Activated T-cell treated with anti-CD3 and anti-CD28 coated beads, Interleukin-2, amount 50 U/mL, for 72 hours (primary cell): Measurements from ENCODE around the gene MBP. TPM values are rescaled to one million over a fixed set of nuclear protein-coding genes. Genes with fewer than 3 reads are reported as not detected.

ENCODE experiments used
- ATAC-seq, 2 donors: fragments of 150-1000 bp; cut with Tn5 transposase; replicated peaks in 1 of 2; 2 replicates each; pipeline ENCODE4 v1.10.0; 2021; ENCODE audit warnings: moderate library complexity in 2 of 2, mild to moderate bottlenecking in 1 of 2
- DNase-seq, 2 donors: peaks; one replicate each; pipeline ENCODE4 v3.0.0; 2021 to 2022; ENCODE audit warnings: mixed read lengths in 1 of 2
- H3K27ac Mint-ChIP-seq: one replicate; pipeline ENCODE4 v1.8.0; 2022; ENCODE audit warnings: mild to moderate bottlenecking, moderate library complexity, mixed read lengths
- H3K27me3 Mint-ChIP-seq: one replicate; pipeline ENCODE4 v1.8.0; 2022; ENCODE audit warnings: low read depth, mixed read lengths
- H3K36me3 Mint-ChIP-seq, 2 donors: one replicate each; pipeline ENCODE4 v1.8.0; 2022; ENCODE audit warnings: mixed read lengths in 2 of 2, mild to moderate bottlenecking in 1 of 2; ENCODE audit not compliant: insufficient read depth in 2 of 2
- H3K4me1 Mint-ChIP-seq: one replicate; pipeline ENCODE4 v1.8.0; 2022; ENCODE audit warnings: low read depth, mixed read lengths
- H3K4me3 Mint-ChIP-seq, 2 donors: one replicate each; pipeline ENCODE4 v1.8.0; 2022; ENCODE audit warnings: mild to moderate bottlenecking in 2 of 2, mixed read lengths in 2 of 2, moderate library complexity in 2 of 2
- H3K9me3 Mint-ChIP-seq, 2 donors: one replicate each; pipeline ENCODE4 v1.8.0; 2022; ENCODE audit warnings: mixed read lengths in 2 of 2
- total RNA-seq, 2 donors: library from RNA; stranded (reverse); gene quantifications; one replicate each; pipeline ENCODE4 v1.2.3, GENCODE V29; 2022

Gene MBP
- total RNA-seq, 2 donors from 2014 or later = 101 to 107 TPM

DNA sequence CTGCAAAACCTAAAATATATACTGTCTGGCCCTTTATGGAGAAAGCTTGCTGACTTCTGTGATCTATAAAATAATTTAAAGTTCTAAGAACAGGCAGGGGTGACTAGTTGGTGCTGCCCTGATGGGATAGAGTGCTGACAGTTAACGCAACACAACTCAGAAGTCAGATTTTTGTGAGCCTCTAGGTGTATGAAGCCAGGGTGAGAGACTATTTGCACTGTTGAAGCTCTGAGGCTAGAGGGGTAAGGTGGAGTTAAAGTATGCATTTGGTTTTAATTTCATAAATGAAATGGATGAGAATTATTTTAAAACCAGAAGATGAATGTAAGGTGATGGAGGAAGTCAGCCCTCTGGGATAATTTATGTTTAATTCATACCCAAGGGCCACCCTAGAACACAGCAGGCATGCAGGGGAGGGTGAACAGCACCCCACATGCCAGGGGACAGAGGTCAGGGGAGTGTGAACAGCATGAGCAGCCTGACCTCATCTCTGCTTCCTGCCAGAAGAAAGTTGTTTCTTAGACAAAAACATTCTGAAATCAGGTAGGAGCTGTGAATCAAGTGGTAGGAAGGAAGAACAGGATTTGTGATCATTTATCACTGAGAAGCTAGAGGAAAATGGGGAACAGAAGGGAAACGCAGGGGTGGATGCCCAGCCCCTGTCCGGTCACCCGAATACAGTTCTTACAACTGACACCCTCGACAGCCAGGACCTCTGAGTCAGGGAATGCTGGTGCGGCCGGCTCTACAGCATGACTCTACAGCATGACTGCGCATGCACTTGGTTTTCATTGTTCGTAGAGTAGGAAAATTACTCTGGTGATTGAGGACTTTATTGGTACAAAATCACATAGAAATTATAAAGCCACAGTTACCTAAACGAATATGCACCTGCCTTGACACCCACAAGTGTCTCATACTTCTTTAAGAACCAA lies 93.1 kb downstream of the MBP start:
- peak overlapping the region; percentile 87 for H3K27ac Mint-ChIP-seq
- H3K4me1 Mint-ChIP-seq = peaks cover 26% of the 10 kb centered on the region
- ATAC-seq = peak in 1 of 2 donors; percentile 32
- no peaks in the 10 kb centered on the region for H3K9me3 Mint-ChIP-seq
- DNase-seq = no peak
- H3K4me3 Mint-ChIP-seq = peak overlapping the region in 1 of 2 donors; percentile 24
- H3K27me3 Mint-ChIP-seq = no peaks in the 10 kb centered on the region
- H3K36me3 Mint-ChIP-seq = peaks cover 7 to 11% of the 10 kb centered on the region in 2 donors

DNA sequence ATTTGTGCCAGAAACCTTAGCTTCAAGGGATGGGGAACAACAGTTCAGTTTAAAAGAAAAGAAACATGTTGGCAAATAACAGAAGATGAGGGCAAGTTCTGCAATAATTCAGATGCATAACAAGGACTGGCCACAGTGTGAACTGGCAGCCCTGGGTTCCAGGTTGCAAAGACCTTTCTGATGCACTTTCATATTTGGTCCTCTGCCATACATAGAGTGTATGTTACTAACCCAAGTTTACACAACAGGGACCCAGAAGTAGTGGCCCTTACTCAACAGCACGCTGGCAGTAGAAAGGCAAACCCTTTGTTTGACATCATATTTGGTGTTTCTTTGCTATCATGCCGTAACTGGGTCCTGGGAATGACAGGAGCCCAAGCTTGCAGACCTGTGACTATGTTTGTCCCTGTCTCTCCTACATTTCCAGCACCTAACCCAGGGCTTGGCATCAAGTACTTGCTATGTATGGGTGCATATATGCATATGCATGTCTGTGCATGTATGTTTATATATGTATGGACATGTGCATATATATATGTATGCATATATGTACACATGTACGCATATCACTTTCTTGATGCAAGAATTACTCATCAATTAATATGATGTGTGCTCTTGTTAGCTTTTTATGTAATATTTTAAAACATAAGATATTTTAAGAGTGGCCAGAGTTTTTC lies 94.3 kb downstream of the MBP start:
- Mint-ChIP-seq H3K4me1 (peaks cover 18% of the 10 kb centered on the region), H3K4me3 (no peak overlapping the region), H3K27me3 (no peaks in the 10 kb centered on the region), H3K9me3 (no peaks in the 10 kb centered on the region), H3K27ac (no peak overlapping the region), H3K36me3 (peaks cover 6 to 12% of the 10 kb centered on the region in 2 donors)
- no peak for ATAC-seq
- no peak for DNase-seq

DNA sequence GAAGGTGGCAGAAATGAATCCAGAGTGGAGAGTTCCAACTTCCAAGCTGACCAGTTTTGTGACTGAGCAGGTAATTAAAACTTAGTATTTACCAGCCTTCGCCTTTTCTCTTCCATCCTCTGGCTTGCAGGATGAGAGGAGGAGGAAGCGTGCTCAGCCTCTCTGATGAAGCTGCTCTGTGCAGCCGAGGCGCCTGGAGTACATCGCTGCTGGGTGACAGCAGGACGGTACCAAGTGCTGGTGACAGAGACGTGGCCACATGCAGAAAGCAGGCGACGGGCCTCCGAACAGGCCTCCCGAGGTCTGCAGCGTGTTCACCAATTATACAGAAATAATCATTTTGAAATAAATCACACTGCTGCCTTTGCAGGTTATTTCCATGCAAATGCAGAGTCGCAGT lies 95.0 kb downstream of the MBP start:
- no peak for ATAC-seq
- Mint-ChIP-seq H3K4me1 (peaks cover 18% of the 10 kb centered on the region), H3K27ac (no peak overlapping the region), H3K9me3 (no peaks in the 10 kb centered on the region), H3K4me3 (no peak overlapping the region), H3K27me3 (no peaks in the 10 kb centered on the region), H3K36me3 (peaks cover 5 to 12% of the 10 kb centered on the region in 2 donors)
- no peak for DNase-seq

DNA sequence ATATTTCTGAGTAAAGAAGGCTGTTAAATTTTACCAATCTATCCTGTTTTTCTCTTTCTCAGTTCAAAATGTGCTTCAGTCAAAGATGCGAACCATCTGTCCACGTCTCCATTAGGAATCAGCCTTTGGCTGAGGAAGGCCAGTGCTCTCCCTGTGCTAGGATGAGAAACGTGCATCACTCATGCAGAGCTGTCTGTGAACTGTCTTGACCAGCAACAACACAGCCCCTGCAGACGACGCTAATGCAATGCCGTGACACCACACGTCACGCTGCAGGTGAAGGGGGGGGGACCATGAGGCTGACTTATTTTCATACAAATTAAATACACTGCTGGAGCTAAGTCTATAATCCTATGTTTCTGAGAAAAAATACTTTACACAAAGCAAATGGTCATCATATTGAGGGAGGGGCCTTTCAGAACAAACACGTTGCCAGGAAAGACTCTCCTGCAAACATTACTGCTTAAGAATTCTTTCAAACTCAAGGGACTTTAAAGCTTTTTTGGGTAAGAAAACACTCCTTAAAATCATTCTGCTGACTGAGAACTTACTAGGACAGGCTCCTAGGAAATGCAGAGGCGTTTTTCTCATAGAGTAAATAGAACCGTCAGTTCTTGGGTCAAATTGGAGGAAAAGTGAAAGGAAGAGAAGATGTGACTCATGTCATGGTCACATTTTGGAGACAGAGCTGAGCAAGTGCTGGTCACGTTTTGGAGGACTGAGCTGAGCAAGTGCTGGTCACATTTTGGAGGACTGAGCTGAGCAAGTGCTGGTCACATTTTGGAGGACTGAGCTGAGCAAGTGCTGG lies 97.0 kb downstream of the MBP start:
- peak in 1 of 2 donors; percentile 52 for ATAC-seq

DNA sequence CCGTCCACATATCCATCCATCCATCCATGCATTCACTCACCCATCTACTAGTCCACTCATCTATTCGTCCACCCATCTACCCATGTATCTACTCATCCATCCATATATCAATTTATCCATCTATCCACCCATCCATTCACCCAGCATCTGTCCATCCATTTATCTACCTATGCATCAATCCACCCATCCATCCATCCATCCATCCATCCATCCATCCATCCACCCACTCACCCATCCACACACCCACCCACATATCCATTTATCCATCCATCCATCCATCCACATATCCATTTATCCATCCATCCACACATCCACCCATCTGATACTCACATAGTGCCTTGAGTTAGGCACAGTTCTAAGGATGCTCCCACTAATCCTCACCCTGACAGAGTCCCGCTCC lies 99.0 kb downstream of the MBP start:
- H3K36me3 Mint-ChIP-seq = peaks cover 9 to 15% of the 10 kb centered on the region in 2 donors
- H3K4me3 Mint-ChIP-seq = no peak overlapping the region
- no peaks in the 10 kb centered on the region for H3K9me3 Mint-ChIP-seq
- H3K27ac Mint-ChIP-seq = no peak overlapping the region
- H3K27me3 Mint-ChIP-seq = no peaks in the 10 kb centered on the region
- ATAC-seq (no peak), DNase-seq (no peak)
- H3K4me1 Mint-ChIP-seq = peaks cover 9% of the 10 kb centered on the region

More for the DNA sequence above, 97.0 kb downstream of the MBP start:
- no peak for DNase-seq
- Mint-ChIP-seq H3K36me3 (peaks cover 5 to 11% of the 10 kb centered on the region in 2 donors), H3K9me3 (no peaks in the 10 kb centered on the region), H3K4me1 (peaks cover 18% of the 10 kb centered on the region), H3K27ac (no peak overlapping the region), H3K27me3 (no peaks in the 10 kb centered on the region), H3K4me3 (no peak overlapping the region)

DNA sequence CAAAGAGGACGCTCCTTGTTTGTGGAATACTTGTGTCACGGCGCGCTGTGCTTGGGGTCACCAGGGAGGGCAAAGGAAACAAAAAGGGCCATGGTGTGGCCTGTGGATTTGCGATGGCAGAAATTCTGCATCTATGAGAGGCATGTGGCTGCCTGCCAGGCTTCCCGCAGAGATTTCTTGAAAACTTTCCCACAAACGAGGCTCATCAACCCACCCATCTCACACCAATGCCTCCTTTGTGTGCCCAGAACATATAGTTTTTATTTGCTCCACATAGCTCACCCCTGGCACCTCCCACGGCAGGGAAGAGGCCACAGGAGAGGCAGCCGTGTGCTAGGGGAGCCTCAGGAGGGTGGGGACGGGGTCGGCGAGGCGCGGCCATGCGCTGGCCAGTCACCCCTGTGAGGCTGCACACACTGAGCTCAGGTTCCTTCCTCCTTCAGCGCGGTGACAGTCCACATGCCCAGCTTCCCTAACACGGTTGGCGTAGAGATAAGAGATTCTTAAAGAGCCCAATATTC lies 100.3 kb downstream of the MBP start:
- H3K36me3 Mint-ChIP-seq = peaks cover 9 to 15% of the 10 kb centered on the region in 2 donors
- no peaks in the 10 kb centered on the region for H3K27me3 Mint-ChIP-seq
- H3K9me3 Mint-ChIP-seq = no peaks in the 10 kb centered on the region
- H3K4me1 Mint-ChIP-seq = peaks cover 9% of the 10 kb centered on the region
- H3K4me3 Mint-ChIP-seq = no peak overlapping the region
- ATAC-seq = no peak
- no peak for DNase-seq
- H3K27ac Mint-ChIP-seq = no peak overlapping the region

DNA sequence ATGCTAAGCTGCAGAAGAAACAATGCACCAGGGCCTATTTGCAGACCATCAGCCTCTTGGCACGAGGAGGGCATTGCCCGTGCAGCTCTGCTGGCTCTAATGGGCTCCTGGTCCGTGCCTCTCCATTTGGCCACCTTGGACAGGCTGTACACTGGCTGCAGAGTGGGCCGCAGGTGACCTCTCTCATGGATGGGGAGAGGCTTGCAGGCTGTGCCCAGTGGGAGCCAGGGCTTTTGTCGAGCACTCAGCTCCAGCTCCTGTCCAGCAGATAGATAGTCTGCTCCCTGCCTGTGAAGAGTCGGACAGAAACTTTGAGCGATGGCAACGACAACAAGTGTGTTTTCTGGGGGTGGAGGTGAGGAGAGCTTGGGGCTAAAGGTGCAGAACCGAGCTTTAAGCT lies 100.9 kb downstream of the MBP start:
- no peak overlapping the region for H3K4me3 Mint-ChIP-seq
- ATAC-seq (no peak), DNase-seq (no peak)
- H3K27ac Mint-ChIP-seq = no peak overlapping the region
- H3K9me3 Mint-ChIP-seq = no peaks in the 10 kb centered on the region
- H3K4me1 Mint-ChIP-seq = peaks cover 9% of the 10 kb centered on the region
- H3K27me3 Mint-ChIP-seq = no peaks in the 10 kb centered on the region
- peaks cover 9 to 15% of the 10 kb centered on the region in 2 donors for H3K36me3 Mint-ChIP-seq

DNA sequence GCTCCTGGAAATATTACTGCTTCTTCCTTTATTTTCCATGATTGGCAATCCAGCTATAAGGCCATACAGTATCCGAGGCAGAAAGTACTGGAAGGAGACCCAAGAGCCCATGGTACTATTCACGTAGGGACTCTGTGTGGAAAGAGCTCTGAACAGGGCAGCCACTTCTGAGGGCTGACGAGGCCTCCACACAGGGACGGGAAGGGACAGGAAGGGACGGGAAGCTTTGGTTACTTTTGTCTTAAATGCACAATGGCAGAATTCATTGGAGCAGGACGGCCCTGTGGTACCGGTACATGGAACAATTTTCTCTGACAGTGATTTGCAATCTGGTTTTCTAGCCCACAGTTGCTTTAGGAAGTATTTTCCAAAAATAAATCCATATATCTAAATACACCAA lies 102.4 kb downstream of the MBP start:
- no peak overlapping the region for H3K4me3 Mint-ChIP-seq
- ATAC-seq (no peak), DNase-seq (no peak)
- H3K27ac Mint-ChIP-seq = peak overlapping the region; percentile 14
- no peaks in the 10 kb centered on the region for H3K9me3 Mint-ChIP-seq
- H3K36me3 Mint-ChIP-seq = peaks cover 9 to 11% of the 10 kb centered on the region in 2 donors
- no peaks in the 10 kb centered on the region for H3K27me3 Mint-ChIP-seq
- peaks cover 2% of the 10 kb centered on the region for H3K4me1 Mint-ChIP-seq

DNA sequence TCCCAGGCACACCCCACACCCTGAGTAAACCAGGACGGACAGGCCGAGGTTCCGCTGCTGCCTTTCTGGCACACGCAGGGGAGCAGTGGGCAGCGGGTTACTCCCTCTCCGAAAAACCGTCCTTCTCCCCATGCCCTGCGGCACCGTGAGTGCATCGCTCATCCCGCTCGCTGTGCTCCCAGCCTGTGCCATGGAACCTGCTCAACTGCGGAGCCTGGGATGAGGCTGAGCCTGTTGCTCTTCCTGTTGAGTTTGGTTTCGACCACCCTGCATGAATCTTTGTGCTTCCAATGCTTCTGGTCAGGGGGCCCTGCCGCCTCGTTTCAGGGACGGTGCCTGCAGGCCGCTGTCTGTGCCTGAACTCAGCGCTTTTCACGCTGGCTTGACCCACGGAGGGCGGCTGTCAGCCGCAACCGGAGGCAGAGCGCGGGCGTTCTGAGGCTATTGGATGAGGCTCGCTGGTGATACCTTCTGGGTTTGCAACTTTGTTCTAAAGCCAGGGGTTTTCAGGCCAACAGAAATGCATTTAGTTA lies 106.7 kb downstream of the MBP start:
- no peak overlapping the region for H3K4me3 Mint-ChIP-seq
- DNase-seq (no peak), ATAC-seq (no peak)
- peaks cover 4 to 7% of the 10 kb centered on the region in 2 donors for H3K36me3 Mint-ChIP-seq
- H3K27ac Mint-ChIP-seq = no peak overlapping the region
- no peaks in the 10 kb centered on the region for H3K9me3 Mint-ChIP-seq
- no peaks in the 10 kb centered on the region for H3K4me1 Mint-ChIP-seq
- no peaks in the 10 kb centered on the region for H3K27me3 Mint-ChIP-seq

DNA sequence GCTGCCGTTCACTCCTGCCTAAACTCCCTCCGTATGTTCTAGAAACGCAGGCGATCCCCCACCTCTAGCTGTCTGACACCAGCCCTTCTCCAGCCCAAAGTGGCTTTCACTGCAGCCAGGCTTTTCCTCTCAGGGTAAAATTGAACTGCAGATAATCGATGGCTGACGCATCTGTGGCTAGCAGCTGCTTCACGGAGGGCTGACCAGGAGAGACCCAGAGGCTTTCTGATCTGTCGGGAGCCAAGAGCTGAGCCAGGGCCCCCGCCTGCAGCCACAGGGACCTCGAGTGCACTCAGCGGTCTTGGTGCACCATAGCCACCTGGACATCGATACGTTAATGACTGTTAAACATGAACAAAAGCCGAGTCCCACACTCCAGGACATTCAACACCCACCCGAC lies 107.5 kb downstream of the MBP start:
- ATAC-seq (no peak), DNase-seq (no peak)
- no peaks in the 10 kb centered on the region for H3K4me1 Mint-ChIP-seq
- peaks cover 3 to 6% of the 10 kb centered on the region in 2 donors for H3K36me3 Mint-ChIP-seq
- H3K27ac Mint-ChIP-seq = no peak overlapping the region
- H3K9me3 Mint-ChIP-seq = no peaks in the 10 kb centered on the region
- H3K4me3 Mint-ChIP-seq = no peak overlapping the region
- no peaks in the 10 kb centered on the region for H3K27me3 Mint-ChIP-seq

DNA sequence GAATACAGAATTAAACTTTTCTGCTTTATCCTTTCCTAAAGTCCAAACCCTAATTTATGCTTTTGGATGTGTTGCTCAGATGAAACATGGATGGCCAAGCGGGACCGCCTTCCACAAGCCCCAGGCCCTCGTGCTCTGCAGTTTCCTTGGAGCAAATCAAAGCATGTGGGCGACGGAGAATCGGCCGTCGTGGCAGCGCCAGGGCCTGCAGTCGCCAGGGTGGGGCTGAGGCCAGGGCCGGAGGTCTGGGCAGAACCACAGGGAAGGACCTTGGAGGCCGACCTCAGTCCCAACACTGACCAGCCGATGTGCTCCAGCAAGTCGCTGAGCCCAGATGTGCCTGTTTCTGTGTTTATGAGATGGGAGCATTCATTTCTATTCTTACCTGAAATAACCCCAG lies 108.1 kb downstream of the MBP start:
- H3K4me3 Mint-ChIP-seq = no peak overlapping the region
- peaks cover 0 to 4% of the 10 kb centered on the region in 2 donors for H3K36me3 Mint-ChIP-seq
- H3K27ac Mint-ChIP-seq = no peak overlapping the region

DNA sequence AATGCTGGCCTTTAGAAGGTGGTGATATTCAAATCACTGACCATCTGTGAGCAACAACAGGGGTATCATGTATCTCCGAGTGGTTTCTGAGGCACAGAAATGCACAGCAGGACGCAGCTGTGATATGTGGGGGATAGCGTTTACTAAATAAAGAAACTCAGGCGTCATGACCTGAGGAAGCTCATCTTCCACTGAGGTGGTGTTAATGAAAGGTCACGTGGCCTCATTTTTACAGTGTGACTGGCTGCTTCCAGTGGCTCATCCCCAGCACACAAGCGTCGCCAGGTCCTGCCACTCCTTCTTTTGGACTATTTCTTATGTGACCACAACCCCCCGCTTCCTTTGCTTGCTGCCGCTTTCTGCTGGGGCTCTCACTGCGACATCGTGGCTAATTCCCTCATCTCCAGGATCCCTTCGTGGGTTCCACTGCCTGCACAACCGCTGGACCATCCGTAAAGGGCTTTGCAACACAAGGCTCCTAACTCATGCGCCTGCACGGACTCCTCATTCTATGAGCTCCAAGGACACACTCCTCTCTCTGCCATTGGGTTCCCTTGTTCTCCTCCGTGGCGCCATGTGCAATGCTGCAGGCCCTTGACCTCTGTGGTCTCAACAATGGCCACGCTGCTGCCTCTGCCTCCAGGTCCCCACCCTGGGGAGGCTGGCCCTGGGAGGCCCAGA lies 109.3 kb downstream of the MBP start:
- Mint-ChIP-seq H3K27me3 (no peaks in the 10 kb centered on the region), H3K27ac (no peak overlapping the region)

More for the DNA sequence above, 108.1 kb downstream of the MBP start:
- Mint-ChIP-seq H3K9me3 (no peaks in the 10 kb centered on the region), H3K4me1 (no peaks in the 10 kb centered on the region), H3K27me3 (no peaks in the 10 kb centered on the region)
- DNase-seq (no peak), ATAC-seq (no peak)

More for the DNA sequence above, 109.3 kb downstream of the MBP start:
- H3K9me3 Mint-ChIP-seq = peaks cover 4% of the 10 kb centered on the region in 2 donors
- peaks cover 6 to 7% of the 10 kb centered on the region in 2 donors for H3K36me3 Mint-ChIP-seq
- H3K4me1 Mint-ChIP-seq = no peaks in the 10 kb centered on the region
- H3K4me3 Mint-ChIP-seq = no peak overlapping the region
- ATAC-seq (no peak), DNase-seq (no peak)
